22Rv1 (cell line): ENCODE measurements around the gene PPM1H.

Experiments used
- H3K27ac ChIP-seq: fragments of 450-650 bp; 2 replicates; pipeline ENCODE4 v1.5.1; 2017
- ZFX ChIP-seq: fragments of 450-650 bp; IDR thresholded peaks from 2 replicates; pipeline ENCODE4 v1.6.1; 2017; ENCODE audit warnings: antibody characterized with exemption, borderline replicate concordance
- TF ChIP-seq, protein P1 (sequence below): fragments of 450-650 bp; IDR thresholded peaks from 2 replicates; pipeline ENCODE4 v1.5.1; 2017; ENCODE audit warnings: mild to moderate bottlenecking

The PPM1H gene

DNA sequence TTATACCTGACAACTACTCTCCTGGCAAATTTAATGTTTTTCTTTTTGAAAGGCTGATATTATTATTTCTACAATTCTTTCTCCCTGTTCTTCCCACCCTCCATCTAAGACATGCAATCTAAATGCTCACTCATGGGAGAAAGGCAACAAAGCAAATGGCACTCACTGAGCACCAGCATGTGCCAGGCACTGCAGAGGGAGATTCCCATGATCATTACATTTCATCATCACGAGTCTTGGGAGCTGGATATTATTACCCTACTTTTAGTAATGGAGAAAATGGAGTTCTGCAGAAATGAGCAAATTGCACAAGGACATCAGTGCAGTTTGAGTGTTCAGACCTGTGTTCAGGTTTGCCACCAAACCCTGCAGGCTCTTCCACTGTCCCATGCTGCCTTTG lies 27.9 kb downstream of the PPM1H start:
- H3K27ac ChIP-seq, result no peak overlapping the region
- no peak for TF ChIP-seq ZFX
- TF ChIP-seq, protein P1, sequence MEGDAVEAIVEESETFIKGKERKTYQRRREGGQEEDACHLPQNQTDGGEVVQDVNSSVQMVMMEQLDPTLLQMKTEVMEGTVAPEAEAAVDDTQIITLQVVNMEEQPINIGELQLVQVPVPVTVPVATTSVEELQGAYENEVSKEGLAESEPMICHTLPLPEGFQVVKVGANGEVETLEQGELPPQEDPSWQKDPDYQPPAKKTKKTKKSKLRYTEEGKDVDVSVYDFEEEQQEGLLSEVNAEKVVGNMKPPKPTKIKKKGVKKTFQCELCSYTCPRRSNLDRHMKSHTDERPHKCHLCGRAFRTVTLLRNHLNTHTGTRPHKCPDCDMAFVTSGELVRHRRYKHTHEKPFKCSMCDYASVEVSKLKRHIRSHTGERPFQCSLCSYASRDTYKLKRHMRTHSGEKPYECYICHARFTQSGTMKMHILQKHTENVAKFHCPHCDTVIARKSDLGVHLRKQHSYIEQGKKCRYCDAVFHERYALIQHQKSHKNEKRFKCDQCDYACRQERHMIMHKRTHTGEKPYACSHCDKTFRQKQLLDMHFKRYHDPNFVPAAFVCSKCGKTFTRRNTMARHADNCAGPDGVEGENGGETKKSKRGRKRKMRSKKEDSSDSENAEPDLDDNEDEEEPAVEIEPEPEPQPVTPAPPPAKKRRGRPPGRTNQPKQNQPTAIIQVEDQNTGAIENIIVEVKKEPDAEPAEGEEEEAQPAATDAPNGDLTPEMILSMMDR, result no peak

DNA sequence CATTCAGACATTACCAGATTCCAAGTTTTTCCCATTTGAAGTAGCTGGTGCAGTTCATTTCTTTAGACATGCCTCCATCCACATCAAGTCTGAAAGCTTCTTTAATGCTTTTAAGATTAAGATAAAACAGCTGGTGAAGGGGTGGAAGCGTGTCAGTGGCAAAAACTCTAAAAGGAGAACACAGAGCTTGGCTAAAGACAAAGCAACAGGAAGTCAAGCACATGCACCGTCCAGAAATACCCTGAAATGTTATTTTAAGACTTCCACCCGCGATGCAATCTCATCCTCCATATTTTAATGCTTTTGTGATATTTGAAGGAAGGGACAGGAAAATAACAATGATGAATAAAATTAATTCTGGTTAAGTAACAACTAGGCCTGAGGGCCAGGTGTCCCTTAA lies 31.8 kb downstream of the PPM1H start:
- no peak overlapping the region for H3K27ac ChIP-seq
- no peak for TF ChIP-seq ZFX
- TF ChIP-seq, protein P1, result no peak

DNA sequence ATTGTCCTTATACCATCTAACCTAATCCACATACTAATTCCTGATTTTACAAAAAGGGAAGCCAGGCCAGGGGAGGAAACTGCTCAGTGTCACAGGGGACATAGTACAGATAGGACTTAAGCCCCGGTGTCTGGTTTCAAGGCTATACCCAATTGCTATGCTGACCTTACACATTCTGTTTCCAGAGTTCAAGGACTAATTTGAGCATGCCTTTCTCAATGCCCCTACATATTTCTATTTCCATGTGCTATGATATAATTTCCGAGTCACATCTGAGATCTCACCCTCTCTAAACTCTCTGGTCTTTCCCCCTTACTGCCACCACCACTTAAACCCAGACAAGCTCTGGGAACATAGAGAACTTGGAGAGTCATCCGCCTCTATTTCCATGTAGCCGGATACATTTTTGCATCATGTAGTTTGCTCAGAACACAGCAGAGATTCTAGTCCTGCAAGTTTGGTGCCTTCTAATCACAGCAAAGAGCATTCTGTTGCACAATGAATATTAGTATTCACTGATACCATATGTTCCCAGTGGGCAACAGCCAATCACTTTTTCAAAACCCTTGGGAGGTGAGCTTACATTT lies 34.2 kb downstream of the PPM1H start:
- TF ChIP-seq ZFX, result no peak
- TF ChIP-seq, protein P1, result no peak
- peak overlapping the region; percentile 73 for H3K27ac ChIP-seq

DNA sequence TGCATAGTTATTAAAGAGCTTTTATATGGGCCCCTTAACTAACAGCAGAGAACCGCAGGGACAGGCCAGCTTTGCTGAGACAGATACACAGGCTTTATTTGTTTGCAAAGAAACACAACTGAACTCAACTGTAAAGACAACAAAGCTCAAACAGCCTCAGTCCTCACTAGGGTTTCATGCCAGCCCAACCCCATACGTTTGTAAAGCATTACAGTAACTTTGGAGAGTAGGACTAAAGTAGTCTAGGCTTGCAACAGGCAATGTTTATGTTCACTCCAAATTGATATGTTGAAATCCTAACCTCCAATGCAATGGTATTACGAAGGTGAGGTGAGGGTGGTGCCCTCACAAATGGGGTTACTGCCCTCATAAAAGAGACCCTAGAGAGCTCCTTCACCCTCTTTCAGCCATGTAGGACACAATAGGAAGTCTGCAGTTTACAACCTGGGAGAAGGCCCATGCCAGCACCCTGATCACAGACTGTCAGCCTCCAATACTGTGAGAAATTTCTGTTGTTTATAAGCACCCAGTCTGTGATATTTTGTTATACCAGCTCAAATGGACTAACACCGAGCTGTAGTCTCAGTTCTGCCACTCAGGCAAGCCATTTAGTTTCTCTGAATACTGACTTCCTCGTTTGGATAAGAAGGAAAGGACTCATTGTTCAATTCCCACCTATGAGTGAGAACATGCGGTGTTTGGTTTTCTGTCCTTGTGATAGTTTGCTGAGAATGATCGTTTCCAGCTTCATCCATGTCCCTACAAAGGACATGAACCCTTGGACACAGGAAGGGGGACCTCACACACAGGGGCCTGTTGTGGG lies 35.2 kb downstream of the PPM1H start:
- TF ChIP-seq ZFX, result no peak
- TF ChIP-seq, protein P1, result no peak
- peak overlapping the region; percentile 73 for H3K27ac ChIP-seq

DNA sequence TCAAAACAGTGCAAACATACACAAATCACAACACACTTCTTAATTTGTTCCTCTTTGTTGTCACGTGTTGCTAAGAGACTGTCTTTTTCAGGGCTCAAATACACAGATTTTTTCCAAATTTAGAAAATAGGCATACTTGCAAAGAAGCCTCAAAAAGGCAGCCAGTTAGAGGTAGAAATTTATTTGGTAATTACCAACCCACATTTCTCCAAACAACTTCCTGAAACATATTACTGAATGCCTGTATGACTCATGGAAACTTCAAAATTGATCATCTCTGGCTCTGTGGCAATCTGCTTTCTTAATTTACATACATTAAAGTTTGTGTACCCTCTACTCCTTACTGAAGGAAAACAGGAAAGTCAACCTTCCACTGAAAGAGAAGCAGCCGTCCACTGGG lies 36.4 kb downstream of the PPM1H start:
- TF ChIP-seq ZFX, result no peak
- TF ChIP-seq, protein P1, result no peak
- H3K27ac ChIP-seq, result no peak overlapping the region

DNA sequence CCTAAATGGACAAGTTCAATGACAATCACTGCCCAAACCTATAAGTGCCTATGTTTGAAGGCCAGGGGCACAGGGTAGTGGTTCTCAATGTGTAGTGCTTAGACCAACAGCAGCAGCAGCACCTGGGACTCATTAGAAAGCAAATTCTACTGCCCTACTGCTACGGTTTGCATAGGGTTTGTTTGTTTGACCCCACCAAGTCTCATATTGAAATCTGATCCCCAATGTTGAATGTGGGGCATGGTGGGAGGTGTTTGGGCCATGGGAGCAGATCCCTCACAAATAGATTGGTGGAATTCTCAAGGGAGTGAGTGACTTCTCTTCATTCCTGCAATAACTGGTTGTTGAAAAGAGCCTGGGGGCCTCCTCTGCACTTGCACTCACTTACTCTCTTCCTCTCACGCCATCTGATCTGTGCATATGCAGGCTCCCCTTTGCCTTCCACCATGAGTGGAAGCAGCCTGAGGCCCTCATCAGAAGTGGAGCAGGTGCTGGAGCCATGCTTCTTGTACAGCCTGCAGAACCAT lies 39.5 kb downstream of the PPM1H start:
- TF ChIP-seq, protein P1, result no peak
- TF ChIP-seq ZFX, result no peak
- no peak overlapping the region for H3K27ac ChIP-seq

DNA sequence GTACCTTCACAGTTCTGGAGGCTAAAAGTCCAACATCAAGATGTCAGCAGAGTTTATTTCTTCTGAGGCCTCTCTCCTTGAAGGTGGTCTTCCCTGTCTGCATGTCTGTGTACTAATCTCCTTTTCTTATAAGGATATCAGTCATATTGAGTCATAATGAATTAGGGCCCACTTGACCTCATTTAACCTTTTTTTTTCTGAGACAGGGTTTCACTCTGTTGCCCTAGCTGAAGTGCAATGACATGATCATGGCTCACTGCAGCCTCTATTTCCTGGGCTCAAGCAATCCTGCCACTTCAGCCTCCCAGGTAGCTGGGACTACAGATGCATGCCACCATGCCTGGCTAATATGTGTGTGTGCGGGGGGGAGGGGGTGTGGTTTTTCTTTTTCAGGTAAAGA lies 41.7 kb downstream of the PPM1H start:
- H3K27ac ChIP-seq, result no peak overlapping the region
- no peak for TF ChIP-seq ZFX
- TF ChIP-seq, protein P1, result no peak
